HG03460 (cell line): ENCODE data around the gene KRTAP17-1.
"Not testable (repeated sequence)": the region's sequence is repeated elsewhere in the genome, so short reads cannot be mapped to it uniquely, and the experiment has no call there.

ENCODE experiments used
- ATAC-seq: cut with Tn5 transposase; IDR thresholded peaks from one replicate; pipeline ENCODE4 v1.9.1; 2021; ENCODE audit not compliant: unreplicated experiment

KRTAP17-1 gene

GRCh38 chr17:41307647-41308046, 7.9 kb downstream of the KRTAP17-1 start:
- ATAC-seq, result no peak

DNA sequence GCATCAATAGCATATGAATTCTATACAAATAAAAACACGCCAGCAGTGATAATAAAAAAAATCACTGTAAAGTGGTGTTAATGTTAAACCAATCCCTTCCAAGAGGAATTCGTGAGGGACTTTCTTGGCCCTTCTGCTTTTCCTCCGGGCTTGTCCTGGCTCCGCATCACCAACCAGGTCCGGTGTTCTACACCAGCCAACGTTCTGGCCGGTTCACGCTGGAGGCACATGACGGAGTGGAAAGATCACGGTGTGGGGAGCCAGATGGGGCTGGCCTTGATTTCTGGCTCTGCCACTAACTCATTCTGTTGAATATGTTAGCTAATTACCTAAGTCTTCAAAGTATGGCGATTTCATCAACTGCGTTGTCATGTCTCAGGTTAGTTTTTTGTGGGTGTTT, 11.4 kb downstream of the KRTAP17-1 start:
- ATAC-seq, result no peak

DNA sequence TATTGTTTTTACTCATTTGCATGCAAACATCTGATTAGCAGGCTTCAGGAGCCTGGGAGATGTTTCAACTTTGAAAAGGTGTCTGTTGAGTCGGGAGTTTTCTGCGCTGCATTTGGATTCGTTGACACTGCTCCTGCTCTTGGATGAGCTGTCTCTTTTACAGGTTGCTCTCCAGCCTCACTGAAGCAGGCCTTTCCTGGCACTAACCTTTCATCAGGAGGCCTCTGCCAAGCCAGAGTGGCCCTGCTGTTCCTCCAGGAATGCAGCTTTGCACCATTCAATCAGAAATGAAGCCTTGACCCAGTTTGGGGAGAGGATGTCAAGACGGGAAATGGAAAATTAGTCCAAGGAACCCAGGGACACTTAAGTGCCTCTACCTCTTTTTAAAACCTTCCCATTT, 12.5 kb downstream of the KRTAP17-1 start:
- no peak for ATAC-seq

DNA sequence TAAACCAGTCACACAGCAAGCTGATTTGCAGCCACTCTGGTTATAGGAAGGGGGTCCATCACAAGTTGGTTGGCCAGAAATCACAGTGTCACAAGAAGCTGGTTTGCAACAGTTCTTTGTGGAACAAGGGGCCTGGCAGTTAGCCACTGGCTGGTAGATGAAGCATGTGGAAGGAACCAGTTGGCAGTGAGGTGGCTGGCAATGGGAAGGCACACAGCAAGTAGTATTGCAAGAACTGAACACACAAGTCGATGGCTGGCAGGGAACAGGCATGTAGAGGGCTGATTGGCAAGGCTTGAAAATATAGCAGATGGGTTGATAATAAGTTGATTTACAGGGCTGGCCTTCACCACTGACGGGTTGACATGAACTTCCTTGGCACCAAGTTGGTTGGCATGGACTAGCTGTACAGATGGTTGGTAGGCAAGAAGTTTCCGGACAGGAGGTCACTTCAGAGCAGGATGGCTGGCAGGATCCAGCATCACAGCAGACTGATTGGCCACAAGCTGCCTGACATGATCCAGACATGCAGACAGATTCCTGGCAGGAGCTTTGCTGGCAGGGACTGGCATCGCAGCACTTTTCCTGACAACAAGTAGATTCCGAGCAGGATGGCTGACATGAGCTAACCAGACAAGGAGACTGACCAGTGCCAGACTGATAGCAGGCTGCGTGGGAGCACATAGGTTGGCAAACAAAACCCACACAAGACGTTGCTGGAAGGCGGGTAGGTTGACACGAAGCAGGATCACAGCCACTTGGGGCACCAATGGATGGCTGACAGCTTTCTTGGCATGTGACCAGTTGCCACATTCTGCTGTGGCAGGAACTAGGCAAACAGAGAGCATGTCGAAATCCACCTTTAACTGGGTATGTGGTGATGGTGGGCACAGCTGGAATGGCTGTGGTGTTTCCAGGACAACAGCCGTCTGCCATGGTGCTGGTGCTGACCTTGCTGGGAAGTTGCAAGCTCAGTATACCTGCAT, 13.3 kb downstream of the KRTAP17-1 start, which contains the start of gene KRTAP29-1:
Gene KRTAP29-1 (minus strand): TSS at position 936 of the 986 bp plus-strand sequence. CDS start 0 bp downstream, at position 936.
- ATAC-seq, result no peak

DNA sequence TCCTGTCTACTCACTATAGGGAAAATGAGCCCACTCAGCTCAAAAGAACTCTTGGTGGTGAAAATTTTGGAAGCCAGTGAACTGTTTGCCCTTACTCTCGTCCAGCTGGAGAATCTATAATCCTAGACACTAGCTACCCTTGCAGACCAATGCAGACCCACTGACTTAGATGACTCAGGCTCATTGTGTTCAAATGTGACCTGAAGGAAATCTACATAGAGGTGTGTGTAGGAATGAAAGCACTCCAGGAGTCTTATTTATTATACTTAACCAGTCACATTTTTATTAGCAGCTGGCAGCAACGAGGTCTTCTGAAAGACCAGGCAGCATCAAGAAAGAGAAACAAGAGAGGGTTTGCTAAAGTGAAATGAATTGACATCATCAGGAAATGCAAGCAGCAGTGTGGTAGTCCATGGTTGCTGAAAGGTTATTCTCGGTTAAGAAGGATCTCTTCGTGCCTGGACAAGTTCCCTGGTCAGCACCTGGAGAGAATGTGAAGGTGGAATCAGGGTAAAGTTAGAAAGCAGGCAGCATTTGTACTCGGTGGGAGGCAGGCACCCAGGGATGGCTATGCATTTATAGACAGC, 14.2 kb downstream of the KRTAP17-1 start:
- ATAC-seq, result no peak

DNA sequence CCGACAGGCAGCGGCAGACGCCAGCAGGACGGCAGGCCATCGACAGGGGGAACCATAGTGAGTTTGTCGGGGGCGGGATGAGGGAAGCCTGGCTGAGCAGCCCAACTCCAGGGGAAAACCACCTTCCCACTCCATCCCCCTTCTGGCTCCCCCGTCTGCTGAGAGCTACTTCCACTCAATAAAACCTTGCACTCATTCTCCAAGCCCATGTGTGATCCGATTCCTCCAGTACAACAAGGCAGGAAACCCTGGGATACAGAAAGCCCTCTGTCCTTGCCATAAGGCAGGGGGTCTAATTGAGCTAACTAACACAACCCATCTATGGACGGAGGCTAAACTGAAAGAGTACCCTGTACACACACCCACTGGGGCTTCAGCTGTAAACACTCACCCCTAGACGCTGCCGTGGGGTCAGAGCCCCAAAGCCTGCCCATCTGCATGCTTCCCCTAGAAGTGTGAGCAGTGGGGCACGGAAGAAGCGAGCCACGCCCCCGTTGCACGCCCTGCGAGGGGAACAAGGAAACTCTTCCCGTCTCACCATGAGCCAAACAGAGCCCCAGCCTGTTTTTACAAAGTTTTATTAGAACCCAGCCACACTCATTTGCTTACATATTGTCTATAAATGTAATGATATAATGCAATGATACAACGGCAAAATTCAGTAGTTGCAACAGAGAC, 16.9 kb downstream of the KRTAP17-1 start:
- no peak for ATAC-seq

GRCh38 chr17:41296846-41297245, 18.7 kb downstream of the KRTAP17-1 start:
- no peak for ATAC-seq

DNA sequence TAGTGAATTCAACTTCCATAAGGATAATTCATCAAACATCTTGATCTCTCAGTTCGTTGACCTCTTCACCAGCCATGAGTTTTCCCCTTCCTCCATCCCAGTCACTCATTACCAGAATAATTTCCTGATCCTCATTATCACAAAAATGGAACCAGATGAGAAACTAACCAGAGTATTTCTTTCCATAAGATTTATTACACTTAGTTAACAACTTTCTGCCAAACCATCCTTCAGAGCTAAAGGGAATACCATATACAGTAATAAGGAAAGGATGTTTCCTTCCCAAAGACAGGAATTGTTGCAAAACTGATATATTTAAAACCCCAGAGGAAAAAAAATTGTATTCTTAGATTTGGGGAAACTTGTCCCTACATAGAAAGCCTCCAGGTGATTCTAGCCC, 21.5 kb downstream of the KRTAP17-1 start:
- no peak for ATAC-seq

DNA sequence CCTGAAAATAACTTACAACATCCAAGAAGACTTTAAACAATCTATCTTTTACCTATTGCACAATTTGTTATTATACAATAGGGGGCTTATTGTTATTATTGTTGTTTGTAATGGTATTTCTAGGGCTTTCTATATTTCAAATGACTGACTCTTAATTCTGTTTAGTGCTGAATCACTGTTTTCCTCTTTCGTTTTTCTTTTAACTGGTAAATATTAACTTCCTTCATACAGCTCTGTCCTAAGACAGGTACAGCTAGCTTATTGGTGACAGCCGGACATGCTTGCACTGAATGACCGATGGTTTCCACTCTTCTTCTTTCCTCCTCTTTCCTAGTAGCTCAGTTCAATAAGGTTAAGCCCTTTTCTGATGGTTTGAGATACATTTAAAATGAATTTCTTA, 28.5 kb downstream of the KRTAP17-1 start:
- ATAC-seq, result no peak

DNA sequence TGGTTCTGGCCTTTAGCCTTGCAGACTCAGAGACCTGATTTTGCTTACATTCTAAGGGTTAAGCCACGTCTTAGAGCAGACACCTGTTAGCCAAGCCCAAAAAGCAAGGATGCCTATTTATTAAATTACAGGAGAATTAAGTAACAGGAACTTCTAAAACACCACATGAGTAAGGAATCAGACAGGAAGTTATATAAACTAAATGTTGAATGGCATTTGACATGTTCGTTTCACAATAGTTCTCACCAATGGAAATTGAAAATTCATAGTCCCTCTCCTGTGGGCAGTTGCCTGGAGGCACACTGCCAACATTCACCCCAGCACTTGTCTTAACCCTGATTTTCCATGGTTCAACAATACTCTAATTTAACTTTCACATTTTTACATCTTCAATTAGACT, 31.0 kb downstream of the KRTAP17-1 start:
- ATAC-seq, result no peak

- ATAC-seq, result no peak
Measured at GRCh38 chr17:41284043-41284442, 31.5 kb downstream of the KRTAP17-1 start.

DNA sequence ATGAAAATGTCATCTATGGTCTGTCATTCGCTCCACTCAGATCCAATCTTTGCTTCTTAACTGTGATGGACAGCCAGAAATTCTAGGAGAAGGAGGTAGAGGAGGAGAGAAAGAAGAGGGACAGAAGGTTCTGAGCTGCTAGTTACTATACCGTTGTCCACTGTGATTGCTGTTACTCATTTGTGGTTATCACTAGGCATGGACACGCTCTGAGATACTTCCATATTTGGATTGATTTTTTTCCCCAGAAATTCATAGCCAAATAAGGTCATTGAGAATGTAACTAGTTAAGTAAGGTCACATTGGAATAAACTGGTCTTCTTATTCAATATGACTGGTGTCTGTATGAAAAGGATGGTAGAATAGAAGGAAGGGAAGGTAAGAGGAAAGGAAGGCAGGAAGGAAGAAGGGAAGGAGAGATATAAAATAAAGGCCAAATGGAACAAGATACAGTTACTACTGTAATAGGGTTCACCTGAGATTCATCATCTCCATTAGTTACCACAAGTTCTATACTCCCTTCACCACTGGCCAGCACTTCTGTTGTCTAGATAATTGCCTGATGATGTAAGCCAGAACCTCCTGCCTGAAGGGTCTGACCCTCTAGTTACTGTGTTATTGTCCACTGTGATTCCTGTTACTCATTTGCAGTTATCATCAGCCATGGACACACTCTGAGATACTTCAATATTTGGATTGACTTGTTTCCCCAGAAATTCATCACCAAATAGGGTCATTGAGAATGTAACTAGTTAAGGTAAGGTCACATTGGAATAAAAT, 37.1 kb downstream of the KRTAP17-1 start:
- ATAC-seq, result no peak

DNA sequence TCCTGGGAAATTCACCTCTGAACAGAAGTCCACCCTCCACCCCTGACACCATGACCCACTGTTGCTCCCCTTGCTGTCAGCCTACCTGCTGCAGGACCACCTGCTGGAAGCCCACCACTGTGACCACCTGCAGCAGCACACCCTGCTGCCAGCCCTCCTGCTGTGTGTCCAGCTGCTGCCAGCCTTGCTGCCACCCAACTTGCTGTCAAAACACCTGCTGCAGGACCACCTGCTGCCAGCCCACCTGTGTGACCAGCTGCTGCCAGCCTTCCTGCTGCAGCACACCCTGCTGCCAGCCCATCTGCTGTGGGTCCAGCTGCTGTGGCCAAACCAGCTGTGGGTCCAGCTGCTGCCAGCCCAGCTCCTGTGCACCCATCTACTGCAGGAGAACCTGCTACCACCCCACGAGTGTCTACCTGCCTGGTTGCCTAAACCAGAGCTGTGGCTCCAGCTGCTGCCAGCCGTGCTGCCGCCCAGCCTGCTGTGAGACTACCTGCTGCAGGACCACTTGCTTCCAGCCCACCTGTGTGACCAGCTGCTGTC, 39.8 kb downstream of the KRTAP17-1 start, which contains the start of gene KRTAP9-7:
Gene KRTAP9-7 (plus strand): TSS at position 51 of the 543 bp plus-strand sequence. CDS start 0 bp downstream, at position 51.
- ATAC-seq, result not testable (repeated sequence)

DNA sequence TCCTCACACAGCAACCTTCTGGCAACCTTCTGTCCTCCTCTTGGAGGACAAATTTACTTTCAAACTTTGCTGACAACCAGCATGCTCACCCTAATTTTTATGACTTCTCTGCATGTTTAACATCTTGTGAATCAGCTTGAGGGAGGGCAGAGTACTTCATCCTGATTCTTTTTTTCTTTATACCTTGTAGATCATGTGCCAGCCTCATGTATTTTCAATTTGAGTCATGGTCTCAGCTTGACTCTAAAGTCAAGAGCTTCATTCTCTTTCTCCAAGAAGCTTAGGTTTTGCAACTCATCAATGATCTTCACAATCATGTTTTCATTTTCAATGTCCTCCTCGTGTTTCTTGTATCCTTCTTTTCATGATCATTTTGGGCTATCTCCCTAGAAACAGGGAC, 43.7 kb downstream of the KRTAP17-1 start:
- no peak for ATAC-seq

DNA sequence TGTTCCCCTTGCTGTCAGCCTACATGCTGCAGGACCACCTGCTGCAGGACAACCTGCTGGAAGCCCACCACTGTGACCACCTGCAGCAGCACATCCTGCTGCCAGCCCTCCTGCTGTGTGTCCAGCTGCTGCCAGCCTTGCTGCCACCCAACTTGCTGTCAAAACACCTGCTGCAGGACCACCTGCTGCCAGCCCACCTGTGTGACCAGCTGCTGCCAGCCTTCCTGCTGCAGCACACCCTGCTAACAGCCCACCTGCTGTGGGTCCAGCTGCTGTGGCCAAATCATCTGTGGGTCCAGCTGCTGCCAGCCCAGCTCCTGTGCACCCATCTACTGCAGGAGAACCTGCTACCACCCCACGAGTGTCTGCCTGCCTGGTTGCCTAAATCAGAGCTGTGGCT, 44.2 kb downstream of the KRTAP17-1 start:
- not testable (repeated sequence) for ATAC-seq

DNA sequence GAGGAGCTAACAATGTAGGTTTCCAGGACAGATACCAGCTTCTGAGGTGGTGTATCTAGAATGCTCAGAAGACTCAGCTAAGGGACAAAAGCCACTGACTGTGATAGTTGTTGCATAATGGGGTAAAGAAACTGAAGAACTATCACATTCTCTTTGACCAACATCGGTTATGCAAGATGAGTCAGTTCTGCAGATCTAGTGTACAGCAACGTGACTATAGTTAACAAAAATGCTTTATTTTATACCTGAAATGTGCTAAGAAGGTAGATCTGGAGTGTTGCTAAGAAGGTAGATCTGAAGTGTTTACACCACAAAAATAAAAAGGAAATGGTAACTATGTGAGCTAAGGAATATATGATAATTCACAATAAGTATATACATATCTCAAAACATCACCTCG, 47.8 kb downstream of the KRTAP17-1 start:
- no peak for ATAC-seq

DNA sequence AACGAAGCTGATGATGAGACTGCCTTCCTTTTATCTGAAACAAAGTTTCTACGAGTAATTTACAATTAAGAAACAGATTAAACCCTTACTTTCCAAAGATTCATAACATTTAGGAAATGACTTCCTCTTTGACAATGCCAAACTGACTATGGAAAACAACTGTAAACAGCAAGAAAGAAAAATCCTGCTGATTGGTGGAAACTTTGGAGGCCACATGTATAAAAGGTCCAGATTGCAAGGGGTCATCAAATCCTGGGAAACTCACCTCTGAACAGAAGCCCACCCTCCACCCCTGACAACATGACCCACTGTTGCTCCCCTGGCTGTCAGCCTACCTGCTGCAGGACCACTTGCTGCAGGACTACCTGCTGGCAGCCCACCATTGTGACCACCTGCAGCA, 50.4 kb downstream of the KRTAP17-1 start, which contains the start of gene KRTAP9-6:
Gene KRTAP9-6 (plus strand): TSS at position 301 of the 400 bp plus-strand sequence. CDS start 0 bp downstream, at position 301.
- no peak for ATAC-seq
